Adrenal gland (tissue), 5 donors: ENCODE results near the gene KDM6A.

Experiments used
- CTCF ChIP-seq, 6 experiments: fragments of 450-650 bp in 4 of 6; fragments of 200-600 bp in 2 of 6; sonication (generic) in 1 of 6; IDR thresholded peaks; 1 replicate in 5 of 6; 2 replicates in 1 of 6; pipeline versions ENCODE4 v1.5.1 to v1.8.0; 2016 to 2021; ENCODE audit warnings: antibody characterized with exemption in 6 of 6, mild to moderate bottlenecking in 2 of 6, moderate library complexity in 1 of 6
- POLR2A ChIP-seq, 2 donors: fragments of 450-650 bp; IDR thresholded peaks; one replicate each; pipeline ENCODE4 v1.6.1; 2017; ENCODE audit warnings: antibody characterized with exemption in 2 of 2, mild to moderate bottlenecking in 2 of 2, moderate library complexity in 1 of 2
- donor health status: DM: no; HTN: no; CAD: no.

- no peak for TF ChIP-seq CTCF (IDR thresholded peaks at IDR 0.05)
- TF ChIP-seq POLR2A (IDR thresholded peaks at IDR 0.05) = no peak
Observed at GRCh38 chrX:45007598-45007997, 134.6 kb downstream of the KDM6A start.
